Neural cell (in vitro differentiated cells): Measurements from ENCODE around the gene GSE1.

Experiments used
- EZH2 ChIP-seq: fragments of 200-600, 300-800 bp; shearing (Covaris generic), sonication (generic); IDR thresholded peaks from 2 replicates; pipeline ENCODE4 v1.6.1; 2014; ENCODE audit warnings: antibody characterized with exemption, low read length, borderline replicate concordance, mild to moderate bottlenecking; ENCODE audit not compliant: insufficient read depth, poor library complexity, severe bottlenecking
- MXI1 ChIP-seq: fragments of 450-650 bp; conservative IDR thresholded peaks from 2 replicates; pipeline ENCODE4 v1.6.1; 2014; ENCODE audit warnings: antibody characterized with exemption, mild to moderate bottlenecking; ENCODE audit not compliant: poor library complexity, severe bottlenecking
- POLR2AphosphoS5 ChIP-seq: IDR thresholded peaks from 2 replicates; pipeline ENCODE4 v1.6.1; 2012
- SMC3 ChIP-seq: fragments of 450-650 bp; conservative IDR thresholded peaks from 2 replicates; pipeline ENCODE4 v1.6.1; 2014; ENCODE audit warnings: antibody characterized with exemption, mild to moderate bottlenecking, moderate library complexity; ENCODE audit not compliant: poor library complexity
- TF ChIP-seq, protein P1 (sequence below): fragments of 450-650 bp; IDR thresholded peaks from 2 replicates; pipeline ENCODE4 v1.5.1; 2014; ENCODE audit warnings: antibody characterized with exemption, mild to moderate bottlenecking, moderate library complexity; ENCODE audit not compliant: poor library complexity, severe bottlenecking
- TF ChIP-seq, protein P2 (sequence below): IDR thresholded peaks from 2 replicates; pipeline ENCODE4 v1.6.1; 2012; ENCODE audit warnings: borderline replicate concordance

DNA sequence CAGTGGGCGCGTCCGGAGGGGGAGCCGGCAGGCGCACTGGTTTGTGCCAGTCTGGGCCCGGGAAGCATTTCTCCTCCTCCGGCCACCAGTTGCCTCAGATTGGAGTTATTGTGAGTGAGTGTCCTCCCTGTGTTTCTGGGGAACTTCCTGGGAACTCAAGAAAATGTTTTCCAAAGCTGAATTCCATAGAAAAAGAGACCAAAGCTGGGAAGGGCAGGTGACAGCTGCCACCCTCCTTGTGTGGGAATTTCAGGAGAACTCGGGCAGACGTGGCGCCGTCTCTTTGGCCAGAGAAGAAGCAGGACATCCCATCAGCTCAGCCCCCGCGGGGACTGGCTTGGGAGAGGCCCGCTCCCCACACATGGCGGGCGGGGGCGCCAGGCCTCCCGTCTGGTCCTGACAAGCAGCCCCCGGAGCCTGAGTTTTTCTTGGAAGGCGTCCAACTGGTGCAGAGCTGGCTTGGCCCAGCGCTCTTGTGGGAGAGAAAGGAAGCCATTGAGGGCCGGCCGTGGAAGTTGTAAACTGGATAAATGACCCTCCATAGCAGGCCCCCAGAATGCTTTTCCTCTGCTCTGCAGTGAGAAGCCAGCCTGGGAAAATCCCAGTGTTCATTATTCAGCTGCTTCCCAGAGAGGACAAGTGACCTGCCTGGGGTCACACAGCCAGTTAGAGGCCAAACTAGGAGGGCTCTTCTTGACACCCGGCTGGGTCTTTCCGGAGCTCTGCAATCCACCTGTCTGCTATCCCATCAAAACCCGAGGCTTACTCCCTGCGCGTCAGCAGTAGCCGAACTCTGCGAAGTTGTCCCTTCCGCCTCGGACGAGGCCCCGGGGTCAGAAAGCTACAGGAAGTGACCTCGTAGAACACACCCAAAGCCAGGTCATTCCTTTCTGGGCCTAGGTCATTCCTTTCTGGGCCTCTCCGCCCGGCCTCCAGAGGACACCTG, 39.2 kb upstream of the GSE1 start:
- TF ChIP-seq EZH2, result no peak
- TF ChIP-seq MXI1, result no peak
- TF ChIP-seq, protein P1, sequence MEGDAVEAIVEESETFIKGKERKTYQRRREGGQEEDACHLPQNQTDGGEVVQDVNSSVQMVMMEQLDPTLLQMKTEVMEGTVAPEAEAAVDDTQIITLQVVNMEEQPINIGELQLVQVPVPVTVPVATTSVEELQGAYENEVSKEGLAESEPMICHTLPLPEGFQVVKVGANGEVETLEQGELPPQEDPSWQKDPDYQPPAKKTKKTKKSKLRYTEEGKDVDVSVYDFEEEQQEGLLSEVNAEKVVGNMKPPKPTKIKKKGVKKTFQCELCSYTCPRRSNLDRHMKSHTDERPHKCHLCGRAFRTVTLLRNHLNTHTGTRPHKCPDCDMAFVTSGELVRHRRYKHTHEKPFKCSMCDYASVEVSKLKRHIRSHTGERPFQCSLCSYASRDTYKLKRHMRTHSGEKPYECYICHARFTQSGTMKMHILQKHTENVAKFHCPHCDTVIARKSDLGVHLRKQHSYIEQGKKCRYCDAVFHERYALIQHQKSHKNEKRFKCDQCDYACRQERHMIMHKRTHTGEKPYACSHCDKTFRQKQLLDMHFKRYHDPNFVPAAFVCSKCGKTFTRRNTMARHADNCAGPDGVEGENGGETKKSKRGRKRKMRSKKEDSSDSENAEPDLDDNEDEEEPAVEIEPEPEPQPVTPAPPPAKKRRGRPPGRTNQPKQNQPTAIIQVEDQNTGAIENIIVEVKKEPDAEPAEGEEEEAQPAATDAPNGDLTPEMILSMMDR, result no peak
- TF ChIP-seq, protein P2, sequence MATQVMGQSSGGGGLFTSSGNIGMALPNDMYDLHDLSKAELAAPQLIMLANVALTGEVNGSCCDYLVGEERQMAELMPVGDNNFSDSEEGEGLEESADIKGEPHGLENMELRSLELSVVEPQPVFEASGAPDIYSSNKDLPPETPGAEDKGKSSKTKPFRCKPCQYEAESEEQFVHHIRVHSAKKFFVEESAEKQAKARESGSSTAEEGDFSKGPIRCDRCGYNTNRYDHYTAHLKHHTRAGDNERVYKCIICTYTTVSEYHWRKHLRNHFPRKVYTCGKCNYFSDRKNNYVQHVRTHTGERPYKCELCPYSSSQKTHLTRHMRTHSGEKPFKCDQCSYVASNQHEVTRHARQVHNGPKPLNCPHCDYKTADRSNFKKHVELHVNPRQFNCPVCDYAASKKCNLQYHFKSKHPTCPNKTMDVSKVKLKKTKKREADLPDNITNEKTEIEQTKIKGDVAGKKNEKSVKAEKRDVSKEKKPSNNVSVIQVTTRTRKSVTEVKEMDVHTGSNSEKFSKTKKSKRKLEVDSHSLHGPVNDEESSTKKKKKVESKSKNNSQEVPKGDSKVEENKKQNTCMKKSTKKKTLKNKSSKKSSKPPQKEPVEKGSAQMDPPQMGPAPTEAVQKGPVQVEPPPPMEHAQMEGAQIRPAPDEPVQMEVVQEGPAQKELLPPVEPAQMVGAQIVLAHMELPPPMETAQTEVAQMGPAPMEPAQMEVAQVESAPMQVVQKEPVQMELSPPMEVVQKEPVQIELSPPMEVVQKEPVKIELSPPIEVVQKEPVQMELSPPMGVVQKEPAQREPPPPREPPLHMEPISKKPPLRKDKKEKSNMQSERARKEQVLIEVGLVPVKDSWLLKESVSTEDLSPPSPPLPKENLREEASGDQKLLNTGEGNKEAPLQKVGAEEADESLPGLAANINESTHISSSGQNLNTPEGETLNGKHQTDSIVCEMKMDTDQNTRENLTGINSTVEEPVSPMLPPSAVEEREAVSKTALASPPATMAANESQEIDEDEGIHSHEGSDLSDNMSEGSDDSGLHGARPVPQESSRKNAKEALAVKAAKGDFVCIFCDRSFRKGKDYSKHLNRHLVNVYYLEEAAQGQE, result no peak
- TF ChIP-seq POLR2AphosphoS5, result no peak
- TF ChIP-seq SMC3, result no peak
